OCI-LY1 (cell line): ENCODE measurements around the gene UST.

ENCODE experiments used
- H2AFZ ChIP-seq: fragments of 200-600 bp; sonication (generic), shearing (Covaris generic); 2 replicates; pipeline ENCODE4 v1.6.0; 2014; ENCODE audit warnings: antibody characterized with exemption, mild to moderate bottlenecking, low read length
- H3F3A ChIP-seq: fragments of 200-600 bp; sonication (generic), shearing (Covaris generic); 2 replicates; pipeline ENCODE4 v1.6.0; 2014; ENCODE audit warnings: mild to moderate bottlenecking, antibody characterized with exemption, low read length, moderate library complexity; ENCODE audit not compliant: insufficient read depth
- H3K27ac ChIP-seq: fragments of 200-600 bp; sonication (generic); 2 replicates; pipeline ENCODE4 v1.5.1; 2014; ENCODE audit warnings: low read length, mixed run types, mild to moderate bottlenecking, low read depth; ENCODE audit not compliant: poor library complexity, severe bottlenecking
- H3K27me3 ChIP-seq: fragments of 200-600 bp; sonication (generic); 2 replicates; pipeline ENCODE4 v1.6.0; 2014; ENCODE audit warnings: antibody characterized with exemption, mild to moderate bottlenecking, low read length, moderate library complexity; ENCODE audit not compliant: insufficient read depth
- H3K36me3 ChIP-seq: fragments of 200-600 bp; sonication (generic); 2 replicates; pipeline ENCODE4 v1.6.1; 2014; ENCODE audit warnings: mild to moderate bottlenecking, antibody characterized with exemption, low read length, moderate library complexity, mixed read lengths; ENCODE audit not compliant: insufficient read depth
- H3K4me1 ChIP-seq: fragments of 200-600 bp; sonication (generic); 2 replicates; pipeline ENCODE4 v1.5.1; 2014; ENCODE audit warnings: mild to moderate bottlenecking, low read length, moderate library complexity; ENCODE audit not compliant: insufficient read depth, severe bottlenecking
- H3K4me2 ChIP-seq: fragments of 200-600 bp; sonication (generic), shearing (Covaris generic); 2 replicates; pipeline ENCODE4 v1.6.1; 2014; ENCODE audit warnings: low read length
- H3K4me3 ChIP-seq: fragments of 200-600 bp; sonication (generic); 2 replicates; pipeline ENCODE4 v1.5.1; 2014; ENCODE audit warnings: low read length, low read depth, mild to moderate bottlenecking, mixed read lengths; ENCODE audit not compliant: poor library complexity, severe bottlenecking
- H3K79me2 ChIP-seq: fragments of 200-600 bp; shearing (Covaris generic); 2 replicates; pipeline ENCODE4 v1.6.1; 2016; ENCODE audit warnings: mixed run types, low read length, mixed read lengths; ENCODE audit not compliant: insufficient read depth
- H3K9ac ChIP-seq: fragments of 200-600 bp; sonication (generic), shearing (Covaris generic); 2 replicates; pipeline ENCODE4 v1.6.1; 2014; ENCODE audit warnings: mild to moderate bottlenecking, low read length, mixed read lengths
- H3K9me2 ChIP-seq: fragments of 200-600 bp; sonication (generic), shearing (Covaris generic); 2 replicates; pipeline ENCODE4 v1.6.1; 2014; ENCODE audit warnings: low read depth, mild to moderate bottlenecking, low read length, mixed read lengths
- H3K9me3 ChIP-seq: fragments of 200-600 bp; shearing (Covaris generic); 2 replicates; pipeline ENCODE4 v1.6.1; 2014; ENCODE audit warnings: low read length, mixed read lengths
- H4K20me1 ChIP-seq: fragments of 200-600 bp; sonication (generic), shearing (Covaris generic); 2 replicates; pipeline ENCODE4 v1.6.0; 2016; ENCODE audit warnings: mild to moderate bottlenecking, low read length; ENCODE audit not compliant: insufficient read depth
- CTCF ChIP-seq: fragments of 200-600 bp; sonication (generic), shearing (Covaris generic); IDR thresholded peaks from 2 replicates; pipeline ENCODE4 v1.5.1; 2017; ENCODE audit warnings: mild to moderate bottlenecking, antibody characterized with exemption, low read length, moderate library complexity, mixed read lengths
- EZH2 ChIP-seq: fragments of 200-600 bp; sonication (generic), shearing (Covaris generic); IDR thresholded peaks from 2 replicates; pipeline ENCODE4 v1.8.0; 2017; ENCODE audit warnings: borderline replicate concordance, mixed run types, mild to moderate bottlenecking, antibody characterized with exemption, low read length, moderate library complexity, mixed read lengths

Gene UST

GRCh38 chr6:149082320-149082719, 335.5 kb downstream of the UST start:
- Histone ChIP-seq H3K36me3 (no peaks in the 10 kb centered on the region), H3K9ac (no peak overlapping the region), H3K4me3 (no peak overlapping the region), H3K27me3 (no peaks in the 10 kb centered on the region; the same call in 1 of the 2 replicates), H3K9me2 (no peaks in the 10 kb centered on the region), H3K4me2 (no peak overlapping the region), H3K27ac (no peak overlapping the region), H3K9me3 (no peaks in the 10 kb centered on the region), H3K4me1 (no peaks in the 10 kb centered on the region), H4K20me1 (no peaks in the 10 kb centered on the region), H3K79me2 (no peaks in the 10 kb centered on the region), H2AFZ (no peak overlapping the region), H3F3A (no peaks in the 10 kb centered on the region)
- peak; percentile 76 for TF ChIP-seq CTCF
- no peak for TF ChIP-seq EZH2

DNA sequence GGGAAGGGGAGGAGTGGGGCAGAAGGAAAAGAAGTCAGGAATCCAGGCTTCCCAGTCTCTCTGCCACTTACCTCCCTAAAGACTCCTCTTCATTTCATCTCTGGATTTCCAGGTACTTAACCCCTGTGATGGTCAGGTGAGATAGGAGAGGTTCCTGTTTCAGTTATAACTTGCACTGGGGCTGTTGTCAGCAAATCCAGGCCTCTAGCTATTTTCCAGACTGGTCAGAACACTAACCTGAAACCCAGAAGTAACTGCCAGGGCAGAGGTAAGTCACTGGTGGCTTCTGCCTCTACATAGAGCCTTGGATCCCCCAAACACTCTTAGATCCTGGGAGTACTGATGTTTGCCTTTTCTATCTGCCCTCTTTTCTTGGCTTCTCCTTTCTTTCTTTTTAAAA, 337.2 kb downstream of the UST start:
- Histone ChIP-seq H3K9me2 (no peaks in the 10 kb centered on the region), H3K9ac (no peak overlapping the region), H3K4me1 (no peaks in the 10 kb centered on the region), H3K27me3 (peaks cover 3% of the 10 kb centered on the region; the same call in 1 of the 2 replicates), H3K36me3 (no peaks in the 10 kb centered on the region), H4K20me1 (no peaks in the 10 kb centered on the region), H3K27ac (no peak overlapping the region), H3K4me2 (no peak overlapping the region), H3K4me3 (no peak overlapping the region), H2AFZ (no peak overlapping the region), H3K79me2 (no peaks in the 10 kb centered on the region), H3F3A (no peaks in the 10 kb centered on the region), H3K9me3 (no peaks in the 10 kb centered on the region)
- no peak for TF ChIP-seq EZH2
- TF ChIP-seq CTCF, result no peak

GRCh38 chr6:149084808-149085556, 338.2 kb downstream of the UST start:
- Histone ChIP-seq H3K79me2 (no peaks in the 10 kb centered on the region), H2AFZ (no peak overlapping the region), H3K9me3 (no peaks in the 10 kb centered on the region), H3K4me2 (no peak overlapping the region), H3K27me3 (peaks cover 3% of the 10 kb centered on the region; the same call in 1 of the 2 replicates), H4K20me1 (no peaks in the 10 kb centered on the region), H3K27ac (no peak overlapping the region), H3K9ac (no peak overlapping the region), H3K4me1 (no peaks in the 10 kb centered on the region), H3K4me3 (no peak overlapping the region), H3F3A (no peaks in the 10 kb centered on the region), H3K36me3 (no peaks in the 10 kb centered on the region), H3K9me2 (no peaks in the 10 kb centered on the region)
- TF ChIP-seq EZH2, result no peak
- TF ChIP-seq CTCF, result no peak
